HEK293T (cell line): ENCODE data around the gene STARD5.

Experiments used
- BHLHE40 ChIP-seq: fragments of 450-650 bp; IDR thresholded peaks from 2 replicates; pipeline ENCODE4 v1.6.1; 2016; ENCODE audit warnings: mild to moderate bottlenecking, moderate library complexity, borderline replicate concordance
- SP1 ChIP-seq: fragments of 450-650 bp; IDR thresholded peaks from 2 replicates; pipeline ENCODE4 v1.6.1; 2017

DNA sequence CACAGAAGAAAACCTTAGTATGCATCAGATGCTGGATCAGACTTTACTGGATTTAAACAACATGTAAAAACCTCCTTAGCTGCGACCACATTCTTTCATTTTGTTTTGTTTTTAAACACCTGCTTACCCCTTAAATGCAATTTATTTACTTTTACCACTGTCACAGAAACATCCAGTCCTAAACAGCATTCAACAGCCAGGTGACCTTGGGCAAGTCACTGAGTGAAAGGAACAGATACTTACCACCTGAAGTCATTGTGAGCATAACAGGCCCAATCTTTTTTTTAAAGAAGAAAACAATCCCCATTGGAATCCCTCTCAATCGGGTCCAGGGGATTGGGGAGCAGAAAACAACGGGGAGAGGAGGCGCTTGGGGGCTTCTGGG, 390 bp downstream of the STARD5 start:
- TF ChIP-seq SP1, result no peak
- no peak for TF ChIP-seq BHLHE40
